Hepatocyte (in vitro differentiated cells): Measurements from ENCODE around the gene MPZL2.

ENCODE experiments used
- EZH2 ChIP-seq: fragments of 200-600 bp; sonication (generic); IDR thresholded peaks from 2 replicates; pipeline ENCODE4 v1.6.1; 2016; ENCODE audit warnings: antibody characterized with exemption, mild to moderate bottlenecking, borderline replicate concordance
- EZH2phosphoT487 ChIP-seq: fragments of 200-600 bp; sonication (generic); IDR thresholded peaks from one replicate; pipeline ENCODE4 v1.6.1; 2018; ENCODE audit warnings: antibody characterized with exemption, mild to moderate bottlenecking, low read depth, moderate library complexity; ENCODE audit not compliant: unreplicated experiment, severe bottlenecking
- TF ChIP-seq, protein P1 (sequence below): fragments of 200-600 bp; sonication (generic); IDR thresholded peaks from 2 replicates; pipeline ENCODE4 v1.5.1; 2016; ENCODE audit warnings: antibody characterized with exemption, mild to moderate bottlenecking; ENCODE audit not compliant: poor library complexity

DNA sequence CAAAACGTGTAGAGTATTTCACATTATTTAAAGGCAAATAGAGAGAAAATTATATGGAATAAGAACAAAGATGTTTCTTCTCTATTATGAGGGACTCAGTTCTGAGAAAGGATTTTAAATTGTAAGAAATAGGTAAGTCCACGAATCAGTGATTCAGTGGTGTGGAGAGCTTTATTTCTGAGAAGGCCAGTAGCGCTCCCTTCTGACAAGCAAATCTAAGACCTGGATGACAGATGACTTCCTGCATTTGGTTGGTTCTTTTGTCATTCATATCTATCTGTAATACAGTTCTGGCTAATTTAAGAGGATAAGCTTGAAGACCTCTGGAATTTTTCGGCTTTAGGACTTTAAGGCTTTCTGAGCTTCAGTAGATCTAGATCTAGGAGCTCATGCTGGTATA, 47.4 kb upstream of the MPZL2 start:
- TF ChIP-seq, protein P1, sequence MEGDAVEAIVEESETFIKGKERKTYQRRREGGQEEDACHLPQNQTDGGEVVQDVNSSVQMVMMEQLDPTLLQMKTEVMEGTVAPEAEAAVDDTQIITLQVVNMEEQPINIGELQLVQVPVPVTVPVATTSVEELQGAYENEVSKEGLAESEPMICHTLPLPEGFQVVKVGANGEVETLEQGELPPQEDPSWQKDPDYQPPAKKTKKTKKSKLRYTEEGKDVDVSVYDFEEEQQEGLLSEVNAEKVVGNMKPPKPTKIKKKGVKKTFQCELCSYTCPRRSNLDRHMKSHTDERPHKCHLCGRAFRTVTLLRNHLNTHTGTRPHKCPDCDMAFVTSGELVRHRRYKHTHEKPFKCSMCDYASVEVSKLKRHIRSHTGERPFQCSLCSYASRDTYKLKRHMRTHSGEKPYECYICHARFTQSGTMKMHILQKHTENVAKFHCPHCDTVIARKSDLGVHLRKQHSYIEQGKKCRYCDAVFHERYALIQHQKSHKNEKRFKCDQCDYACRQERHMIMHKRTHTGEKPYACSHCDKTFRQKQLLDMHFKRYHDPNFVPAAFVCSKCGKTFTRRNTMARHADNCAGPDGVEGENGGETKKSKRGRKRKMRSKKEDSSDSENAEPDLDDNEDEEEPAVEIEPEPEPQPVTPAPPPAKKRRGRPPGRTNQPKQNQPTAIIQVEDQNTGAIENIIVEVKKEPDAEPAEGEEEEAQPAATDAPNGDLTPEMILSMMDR = no peak
- TF ChIP-seq EZH2 (no peak), EZH2phosphoT487 (no peak)
